GM23338 (cell line): ENCODE data around the gene IQSEC3.

Experiments used
- CREB1 ChIP-seq: fragments of 250-450 bp; sonication (Bioruptor Pico); IDR thresholded peaks from 2 replicates; pipeline ENCODE4 v1.5.0; 2020; ENCODE audit warnings: low read depth, mild to moderate bottlenecking, moderate library complexity
- CTCF ChIP-seq, 2 experiments: fragments of 200-600 bp in 1 of 2; sonication (generic) in 1 of 2; conservative IDR thresholded peaks; 2 replicates each; pipeline versions ENCODE4 v1.5.1 to v1.6.1; 2016 to 2017; ENCODE audit warnings: antibody characterized with exemption in 2 of 2, low read depth in 2 of 2, mild to moderate bottlenecking in 2 of 2, moderate library complexity in 1 of 2
- EZH2 ChIP-seq: fragments of 200-600 bp; sonication (generic); IDR thresholded peaks from one replicate; pipeline ENCODE4 v1.8.0; 2017; ENCODE audit warnings: antibody characterized with exemption, mild to moderate bottlenecking, low read depth; ENCODE audit not compliant: unreplicated experiment
- REST ChIP-seq: IDR thresholded peaks from one replicate; pipeline ENCODE4 v1.6.1; 2018; ENCODE audit warnings: antibody characterized with exemption; ENCODE audit not compliant: unreplicated experiment

GRCh38 chr12:129001-129400 lies 62.4 kb downstream of the IQSEC3 start:
- TF ChIP-seq CTCF (conservative IDR thresholded peaks at IDR 0.05; ENCODE audit: low read depth in 2 of 2): no peak
- no peak for TF ChIP-seq CREB1 (CRISPR knock-in tag)
- no peak for TF ChIP-seq REST
- no peak for TF ChIP-seq EZH2
